ENCODE results near the gene PTGER1.

Gene PTGER1

DNA sequence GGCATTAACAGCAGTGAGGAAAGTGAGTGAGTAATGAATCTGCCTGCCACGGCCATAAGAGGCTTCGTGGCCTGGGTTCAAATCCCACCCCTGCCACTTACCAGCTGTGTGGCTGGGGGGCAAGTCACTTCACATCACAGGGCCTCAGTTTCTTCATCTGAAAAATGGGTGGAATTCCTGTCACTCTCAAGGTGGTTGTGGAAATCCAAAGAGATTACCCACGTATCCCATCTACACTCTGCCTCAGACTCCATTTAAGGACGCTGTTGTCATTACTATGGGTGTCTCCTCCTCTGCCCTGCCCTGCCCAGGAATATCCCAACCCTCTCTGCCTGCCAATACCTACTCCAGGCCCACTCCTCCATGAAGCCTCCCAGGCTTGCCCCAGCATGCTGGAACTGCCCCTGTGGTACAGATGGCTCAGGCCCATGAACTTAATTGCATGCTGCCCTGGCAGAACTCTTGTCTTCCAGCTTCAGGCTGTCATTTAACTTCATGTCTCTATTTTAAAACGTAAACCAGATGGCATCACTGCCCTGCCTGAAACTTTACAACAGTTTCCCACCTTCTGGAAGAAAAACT, 17.7 kb upstream of the PTGER1 start:
- H3K4me2 ChIP-seq, result no peak overlapping the region
- H3K27me3 ChIP-seq (ENCODE audit: insufficient read depth, low read depth), result no peaks in the 10 kb centered on the region
- no peak overlapping the region for H3K4me3 ChIP-seq (IDR thresholded peaks at IDR 0.05; ENCODE audit: insufficient read depth, low read depth, low read length)
- no peak overlapping the region for H3K9ac ChIP-seq
- no peaks in the 10 kb centered on the region for H4K20me1 ChIP-seq (ENCODE audit: insufficient read depth)
- peaks cover 6% of the 10 kb centered on the region for H3K4me1 ChIP-seq (ENCODE audit: low read depth, poor library complexity, severe bottlenecking)
- no peak overlapping the region for H2AFZ ChIP-seq (ENCODE audit: low read depth)
- H3K27ac ChIP-seq, result no peak overlapping the region
- H3K79me2 ChIP-seq (ENCODE audit: insufficient read depth, low read depth), result no peaks in the 10 kb centered on the region
- TF ChIP-seq, protein P1, sequence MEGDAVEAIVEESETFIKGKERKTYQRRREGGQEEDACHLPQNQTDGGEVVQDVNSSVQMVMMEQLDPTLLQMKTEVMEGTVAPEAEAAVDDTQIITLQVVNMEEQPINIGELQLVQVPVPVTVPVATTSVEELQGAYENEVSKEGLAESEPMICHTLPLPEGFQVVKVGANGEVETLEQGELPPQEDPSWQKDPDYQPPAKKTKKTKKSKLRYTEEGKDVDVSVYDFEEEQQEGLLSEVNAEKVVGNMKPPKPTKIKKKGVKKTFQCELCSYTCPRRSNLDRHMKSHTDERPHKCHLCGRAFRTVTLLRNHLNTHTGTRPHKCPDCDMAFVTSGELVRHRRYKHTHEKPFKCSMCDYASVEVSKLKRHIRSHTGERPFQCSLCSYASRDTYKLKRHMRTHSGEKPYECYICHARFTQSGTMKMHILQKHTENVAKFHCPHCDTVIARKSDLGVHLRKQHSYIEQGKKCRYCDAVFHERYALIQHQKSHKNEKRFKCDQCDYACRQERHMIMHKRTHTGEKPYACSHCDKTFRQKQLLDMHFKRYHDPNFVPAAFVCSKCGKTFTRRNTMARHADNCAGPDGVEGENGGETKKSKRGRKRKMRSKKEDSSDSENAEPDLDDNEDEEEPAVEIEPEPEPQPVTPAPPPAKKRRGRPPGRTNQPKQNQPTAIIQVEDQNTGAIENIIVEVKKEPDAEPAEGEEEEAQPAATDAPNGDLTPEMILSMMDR (conservative IDR thresholded peaks at IDR 0.05; ENCODE audit: low read depth, low read length), result no peak
- H3K36me3 ChIP-seq (ENCODE audit: insufficient read depth), result no peaks in the 10 kb centered on the region

DNA sequence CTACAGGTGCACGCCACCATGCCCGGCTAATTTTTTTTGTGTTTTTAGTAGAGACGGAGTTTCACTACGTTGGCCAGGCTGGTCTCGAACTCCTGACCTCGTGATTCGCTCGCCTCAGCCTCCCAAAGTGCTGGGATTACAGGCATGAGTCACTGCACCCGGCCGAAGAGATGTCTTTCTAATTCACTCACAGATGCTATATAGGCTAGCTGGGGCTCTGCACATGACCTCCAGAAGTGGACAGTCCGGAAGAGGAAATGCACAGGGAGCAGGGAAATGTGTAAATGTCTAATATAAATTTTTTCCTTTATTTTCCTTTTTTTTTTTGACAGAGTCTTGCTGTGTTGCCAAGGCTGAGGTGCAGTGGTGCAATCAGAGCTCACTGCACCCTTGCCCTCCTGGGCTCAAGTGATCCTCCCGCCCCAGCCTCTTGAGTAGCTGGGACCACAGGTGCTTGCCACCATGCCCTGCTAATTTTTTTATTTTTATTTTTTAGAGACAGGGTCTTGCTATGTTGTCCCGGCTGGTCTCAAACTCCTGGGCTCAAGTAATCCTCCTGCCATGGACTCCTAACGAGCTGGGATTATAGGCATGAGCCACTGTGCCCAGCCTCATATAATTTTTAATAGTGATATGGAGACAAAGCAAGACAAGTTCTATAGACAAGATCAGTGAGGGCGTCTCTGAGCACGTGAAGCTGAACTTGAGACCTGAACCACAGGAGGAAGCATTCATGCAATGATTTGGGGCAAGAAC, 12.4 kb upstream of the PTGER1 start:
- Histone ChIP-seq H3K27me3 (ENCODE audit: insufficient read depth, low read depth) (no peaks in the 10 kb centered on the region), H3K9ac (no peak overlapping the region), H3K36me3 (ENCODE audit: insufficient read depth) (no peaks in the 10 kb centered on the region), H3K79me2 (ENCODE audit: insufficient read depth, low read depth) (no peaks in the 10 kb centered on the region), H4K20me1 (ENCODE audit: insufficient read depth) (no peaks in the 10 kb centered on the region), H2AFZ (ENCODE audit: low read depth) (no peak overlapping the region), H3K4me1 (ENCODE audit: low read depth, poor library complexity, severe bottlenecking) (no peaks in the 10 kb centered on the region), H3K27ac (no peak overlapping the region), H3K4me3 (IDR thresholded peaks at IDR 0.05; ENCODE audit: insufficient read depth, low read depth, low read length) (no peak overlapping the region), H3K4me2 (no peak overlapping the region)
- TF ChIP-seq, protein P1 (conservative IDR thresholded peaks at IDR 0.05; ENCODE audit: low read depth, low read length), result no peak

- H3K4me2 ChIP-seq, result no peak overlapping the region
- H3K4me3 ChIP-seq (IDR thresholded peaks at IDR 0.05; ENCODE audit: insufficient read depth, low read depth, low read length), result no peak overlapping the region
- H4K20me1 ChIP-seq (ENCODE audit: insufficient read depth), result no peaks in the 10 kb centered on the region
- H3K9ac ChIP-seq, result no peak overlapping the region
- H3K27ac ChIP-seq, result no peak overlapping the region
- H3K79me2 ChIP-seq (ENCODE audit: insufficient read depth, low read depth), result no peaks in the 10 kb centered on the region
- H3K4me1 ChIP-seq (ENCODE audit: low read depth, poor library complexity, severe bottlenecking), result no peaks in the 10 kb centered on the region
- H3K36me3 ChIP-seq (ENCODE audit: insufficient read depth), result no peaks in the 10 kb centered on the region
- H3K27me3 ChIP-seq (ENCODE audit: insufficient read depth, low read depth), result no peaks in the 10 kb centered on the region
- TF ChIP-seq, protein P1 (conservative IDR thresholded peaks at IDR 0.05; ENCODE audit: low read depth, low read length), result no peak
- H2AFZ ChIP-seq (ENCODE audit: low read depth), result no peak overlapping the region
Observed at GRCh38 chr19:14482172-14482941, 7.2 kb upstream of the PTGER1 start.

- Histone ChIP-seq H3K4me1 (ENCODE audit: low read depth, poor library complexity, severe bottlenecking) (no peaks in the 10 kb centered on the region), H3K4me3 (IDR thresholded peaks at IDR 0.05; ENCODE audit: insufficient read depth, low read depth, low read length) (no peak overlapping the region), H3K9ac (no peak overlapping the region), H4K20me1 (ENCODE audit: insufficient read depth) (no peaks in the 10 kb centered on the region), H3K36me3 (ENCODE audit: insufficient read depth) (no peaks in the 10 kb centered on the region), H2AFZ (ENCODE audit: low read depth) (no peak overlapping the region), H3K4me2 (no peak overlapping the region), H3K27me3 (ENCODE audit: insufficient read depth, low read depth) (no peaks in the 10 kb centered on the region), H3K79me2 (ENCODE audit: insufficient read depth, low read depth) (no peaks in the 10 kb centered on the region), H3K27ac (no peak overlapping the region)
- TF ChIP-seq, protein P1 (conservative IDR thresholded peaks at IDR 0.05; ENCODE audit: low read depth, low read length), result no peak
Observed at GRCh38 chr19:14480700-14481079, 5.5 kb upstream of the PTGER1 start.
